ENCODE data around the gene USP36. TPM values are rescaled to one million over a fixed set of nuclear protein-coding genes. Genes with fewer than 3 reads are reported as not detected.
"Not testable (repeated sequence)": the region's sequence is repeated elsewhere in the genome, so short reads cannot be mapped to it uniquely, and the experiment has no call there.

USP36 gene
- total RNA-seq, 4 donors from 2014 or later = 36.7 to 63.6 (median 45.2) TPM

DNA sequence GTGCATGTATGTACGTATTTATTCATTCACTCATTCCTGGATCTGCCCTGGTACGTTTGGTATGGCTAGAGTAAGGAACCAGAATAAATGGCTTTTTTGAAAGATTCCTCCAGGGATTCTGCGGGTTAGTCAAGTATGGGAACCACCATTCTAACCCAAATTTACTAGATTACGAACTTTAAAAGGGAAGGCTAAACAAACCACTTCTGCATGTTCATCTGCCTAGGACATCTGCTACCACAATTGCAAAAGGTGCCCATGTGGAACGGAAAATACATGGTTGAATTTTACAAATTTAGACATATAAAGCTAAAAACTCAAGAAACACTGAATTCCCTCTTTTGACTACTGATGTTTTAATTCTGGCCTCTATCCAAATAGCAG is 80.7 kb downstream of the USP36 start:
- DNase-seq (ENCODE audit: low spot score in 2 of 2) = no peak
- WGBS, 2 donors = 80 to 83% methylated on average over 5 of the region's 5 CpGs
- intact Hi-C loops (cut with DNase I; ENCODE audit: low total_unique reads) = no loop called here
- H3K4me3 ChIP-seq (ENCODE audit: low read depth, poor library complexity, severe bottlenecking) = no peak overlapping the region
- no peak for TF ChIP-seq POLR2A (IDR thresholded peaks at IDR 0.05)
- TF ChIP-seq, protein P1, sequence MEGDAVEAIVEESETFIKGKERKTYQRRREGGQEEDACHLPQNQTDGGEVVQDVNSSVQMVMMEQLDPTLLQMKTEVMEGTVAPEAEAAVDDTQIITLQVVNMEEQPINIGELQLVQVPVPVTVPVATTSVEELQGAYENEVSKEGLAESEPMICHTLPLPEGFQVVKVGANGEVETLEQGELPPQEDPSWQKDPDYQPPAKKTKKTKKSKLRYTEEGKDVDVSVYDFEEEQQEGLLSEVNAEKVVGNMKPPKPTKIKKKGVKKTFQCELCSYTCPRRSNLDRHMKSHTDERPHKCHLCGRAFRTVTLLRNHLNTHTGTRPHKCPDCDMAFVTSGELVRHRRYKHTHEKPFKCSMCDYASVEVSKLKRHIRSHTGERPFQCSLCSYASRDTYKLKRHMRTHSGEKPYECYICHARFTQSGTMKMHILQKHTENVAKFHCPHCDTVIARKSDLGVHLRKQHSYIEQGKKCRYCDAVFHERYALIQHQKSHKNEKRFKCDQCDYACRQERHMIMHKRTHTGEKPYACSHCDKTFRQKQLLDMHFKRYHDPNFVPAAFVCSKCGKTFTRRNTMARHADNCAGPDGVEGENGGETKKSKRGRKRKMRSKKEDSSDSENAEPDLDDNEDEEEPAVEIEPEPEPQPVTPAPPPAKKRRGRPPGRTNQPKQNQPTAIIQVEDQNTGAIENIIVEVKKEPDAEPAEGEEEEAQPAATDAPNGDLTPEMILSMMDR (IDR thresholded peaks at IDR 0.05) = no peak

DNA sequence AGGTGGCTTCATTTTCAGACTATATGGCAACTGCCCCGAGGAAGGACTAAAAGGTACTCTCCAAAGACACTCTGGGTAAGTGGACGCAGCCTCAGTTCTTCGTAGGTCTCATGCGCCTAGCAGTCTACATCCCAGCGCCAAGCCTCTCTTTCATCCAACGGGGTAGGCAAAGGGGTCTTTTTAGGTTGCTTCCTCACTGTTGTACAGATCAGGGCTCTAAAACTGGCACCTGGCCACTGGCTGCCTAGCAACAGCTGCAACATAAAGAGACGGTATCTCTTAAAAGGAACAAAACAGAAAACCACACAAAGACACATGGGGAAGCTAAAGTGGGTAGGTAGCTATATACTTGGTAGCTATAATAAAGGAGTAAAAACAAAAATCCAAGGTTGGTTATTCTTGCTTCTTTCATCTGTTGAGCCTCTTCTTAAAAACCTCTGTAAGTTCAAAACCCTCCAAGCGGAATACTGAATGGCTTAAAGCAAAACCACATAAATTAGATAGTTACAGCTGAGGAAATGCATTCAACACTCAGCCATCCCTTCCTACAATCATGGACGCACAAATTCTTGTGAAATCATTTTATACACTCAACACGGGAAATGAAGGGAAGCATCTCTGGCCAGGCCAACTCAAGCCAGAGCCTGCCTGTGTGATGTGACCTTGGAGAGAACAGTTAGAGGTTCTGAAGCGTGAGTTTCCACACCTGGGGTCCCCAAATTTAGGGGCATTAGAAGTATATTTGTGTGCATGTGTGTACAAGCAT is 81.2 kb downstream of the USP36 start:
- no peak overlapping the region for H3K4me3 ChIP-seq (ENCODE audit: low read depth, poor library complexity, severe bottlenecking)
- no peak for TF ChIP-seq POLR2A (IDR thresholded peaks at IDR 0.05)
- TF ChIP-seq, protein P1 (IDR thresholded peaks at IDR 0.05) = no peak
- WGBS, 2 donors = 67 to 71% methylated on average over 11 of the region's 11 CpGs
- DNase-seq (ENCODE audit: low spot score in 2 of 2) = peak in 1 of 2 donors; percentile 90
- intact Hi-C loops (cut with DNase I; ENCODE audit: low total_unique reads) = no loop called here

DNA sequence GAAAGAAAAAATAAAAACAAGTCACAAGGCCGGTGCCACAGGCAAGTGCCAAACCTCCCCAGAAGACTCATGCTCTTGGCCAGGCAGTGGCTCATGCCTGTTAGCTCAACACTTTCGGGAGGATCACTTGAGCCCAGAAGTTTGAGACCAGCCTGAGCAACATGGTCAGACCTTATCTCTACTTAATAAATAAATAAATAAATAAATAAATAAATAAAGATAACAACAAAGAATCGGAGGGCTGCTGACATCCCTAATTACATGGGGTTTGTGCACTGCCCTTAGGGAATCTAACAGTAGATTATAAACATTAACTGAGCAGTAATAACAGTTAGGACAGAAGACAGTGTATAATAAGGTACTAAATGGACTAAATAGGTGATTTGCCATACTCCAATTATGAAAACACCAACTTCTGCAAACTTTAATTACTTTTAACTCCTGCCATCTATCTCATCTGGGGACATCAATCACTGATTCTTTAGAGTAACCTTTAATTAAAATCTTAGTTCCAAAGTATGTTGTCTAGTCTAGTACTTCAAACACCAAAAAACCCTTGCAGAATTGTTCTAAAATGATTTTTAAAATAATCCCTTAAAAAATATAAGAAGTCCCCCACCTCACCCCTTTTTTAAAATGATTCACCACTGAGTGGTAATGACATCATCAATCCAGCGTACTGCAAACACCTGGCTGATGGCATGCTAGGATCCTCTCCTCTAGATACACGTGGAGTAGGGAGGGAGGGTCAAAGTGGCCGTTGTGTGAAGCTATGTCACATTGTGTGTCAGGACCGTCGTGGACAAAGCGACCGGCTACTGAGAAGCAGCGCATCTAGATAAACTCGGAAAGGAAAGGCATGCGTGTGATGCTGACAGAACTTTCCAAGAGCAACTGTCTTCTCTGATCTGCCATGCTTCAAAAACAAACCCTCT is 87.0 kb downstream of the USP36 start:
- no peak for DNase-seq (ENCODE audit: low spot score in 2 of 2)
- 81 to 84% methylated on average over 13 of the region's 13 CpGs for WGBS, 2 donors
- TF ChIP-seq POLR2A (IDR thresholded peaks at IDR 0.05) = no peak
- TF ChIP-seq, protein P1 (IDR thresholded peaks at IDR 0.05) = no peak
- H3K4me3 ChIP-seq (ENCODE audit: low read depth, poor library complexity, severe bottlenecking) = no peak overlapping the region
- intact Hi-C loops (cut with DNase I; ENCODE audit: low total_unique reads) = no loop called here

DNA sequence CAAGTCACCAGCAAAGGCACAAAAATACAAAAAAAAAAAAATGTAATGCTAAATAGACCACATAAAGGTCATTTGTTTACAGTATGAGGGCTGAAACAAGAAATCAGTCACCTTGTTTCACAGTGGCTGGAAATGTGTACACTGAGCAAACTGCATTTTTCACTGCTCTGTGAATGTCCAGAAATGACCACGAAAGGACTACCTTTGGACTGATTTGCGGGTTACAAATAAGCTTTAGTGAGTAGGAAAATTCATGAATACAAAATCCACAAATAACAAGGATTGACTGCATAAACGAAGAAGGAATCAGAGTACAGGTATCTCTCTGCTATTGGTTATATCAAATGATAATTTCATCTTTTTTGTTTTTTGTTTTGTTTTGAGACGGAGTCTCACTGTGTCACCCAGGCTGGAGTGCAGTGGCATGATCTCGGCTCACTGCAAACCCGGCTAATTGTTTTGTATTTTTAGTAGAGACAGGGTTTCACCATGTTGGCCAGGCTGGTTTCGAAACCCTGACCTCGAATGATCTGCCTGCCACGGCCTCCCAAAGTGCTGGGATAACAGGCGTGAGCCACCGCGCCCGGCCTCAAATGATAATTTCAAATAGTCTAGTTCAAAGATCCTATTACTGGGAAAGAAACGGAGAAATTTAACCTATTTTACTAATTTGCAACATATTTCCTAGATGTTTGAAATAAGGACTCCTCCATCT is 89.0 kb downstream of the USP36 start:
- intact Hi-C loops (cut with DNase I; ENCODE audit: low total_unique reads) = no loop called here
- 86 to 88% methylated on average over 14 of the region's 14 CpGs for WGBS, 2 donors
- TF ChIP-seq, protein P1 (IDR thresholded peaks at IDR 0.05) = no peak
- no peak for TF ChIP-seq POLR2A (IDR thresholded peaks at IDR 0.05)
- no peak overlapping the region for H3K4me3 ChIP-seq (ENCODE audit: low read depth, poor library complexity, severe bottlenecking)
- DNase-seq (ENCODE audit: low spot score in 2 of 2) = peak in 1 of 2 donors; percentile 82

DNA sequence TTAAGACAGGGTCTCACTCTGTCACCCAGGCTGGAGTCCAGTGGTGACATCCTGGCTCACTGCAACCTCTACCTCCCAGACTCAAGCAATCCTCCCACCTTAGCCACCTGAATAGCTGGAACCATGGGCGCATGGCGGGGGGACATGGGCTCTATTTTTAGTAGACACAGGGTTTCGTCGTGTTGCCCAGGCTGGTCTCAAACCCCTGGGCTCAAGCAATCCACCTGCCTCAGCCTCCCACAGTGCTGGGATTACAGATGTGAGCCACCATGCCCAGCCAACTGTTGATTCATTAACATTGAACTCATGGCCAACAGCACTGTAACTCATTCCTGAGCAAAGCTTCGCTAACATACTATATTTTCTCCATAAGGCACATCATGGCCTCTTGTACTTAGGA is 89.6 kb downstream of the USP36 start:
- intact Hi-C loops (cut with DNase I; ENCODE audit: low total_unique reads); H3K4me3 ChIP-seq (ENCODE audit: low read depth, poor library complexity, severe bottlenecking): not testable (repeated sequence)
- 93 to 97% methylated on average over 5 of the region's 5 CpGs for WGBS, 2 donors
- DNase-seq (ENCODE audit: low spot score in 2 of 2) = peak in 1 of 2 donors; percentile 48

Measured in lower leg skin (tissue), 4 donors.